K562 (cell line): ENCODE measurements around the gene AK4.

Experiments
- ATF1 ChIP-seq, 2 experiments: fragments of 450-650 bp in 1 of 2; IDR thresholded peaks; 2 replicates each; pipeline ENCODE4 v1.6.1; 2016; ENCODE audit warnings: missing compliant biosample characterization in 1 of 2, missing genetic modification characterization in 1 of 2
- POLR2A ChIP-seq: fragments of 450-650 bp; conservative IDR thresholded peaks from 2 replicates; pipeline ENCODE4 v1.6.1; 2016
- RBBP5 ChIP-seq: fragments of 200-600 bp; sonication (generic); IDR thresholded peaks from 2 replicates; pipeline ENCODE4 v1.6.1; 2012; ENCODE audit warnings: borderline replicate concordance, mild to moderate bottlenecking, low read length, control low read depth, inconsistent platforms; ENCODE audit not compliant: insufficient read depth, poor library complexity, severe bottlenecking
- SMAD3 ChIP-seq: fragments of 450-650 bp; formaldehyde crosslinking; conservative IDR thresholded peaks from 2 replicates; pipeline ENCODE4 v1.4.0; 2020; ENCODE audit warnings: mild to moderate bottlenecking
- SMC3 ChIP-seq: conservative IDR thresholded peaks from 2 replicates; pipeline ENCODE4 v1.6.1; 2011; ENCODE audit warnings: low read depth, low read length, improper control_type of control experiment; ENCODE audit not compliant: insufficient read depth
- SOX6 ChIP-seq: fragments of 450-650 bp; IDR thresholded peaks from 2 replicates; pipeline ENCODE4 v1.6.1; 2014; ENCODE audit warnings: mild to moderate bottlenecking
- ZBTB11 ChIP-seq, 3 experiments: fragments of 200-800 bp in 1 of 3; fragments of 250-450 bp in 1 of 3; fragments of 450-650 bp in 1 of 3; sonication (Bioruptor Pico) in 1 of 3; sonication (Bioruptor generic) in 1 of 3; formaldehyde crosslinking in 1 of 3; IDR thresholded peaks; 2 replicates each; pipeline versions ENCODE4 v1.6.1 to v1.8.0; 2016 to 2022; ENCODE audit warnings: mild to moderate bottlenecking in 2 of 3, missing genetic modification characterization in 2 of 3, missing compliant biosample characterization in 1 of 3, moderate library complexity in 1 of 3
- ZNF274 ChIP-seq: IDR thresholded peaks from 2 replicates; pipeline ENCODE4 v1.6.1; 2011; ENCODE audit warnings: low read depth, mild to moderate bottlenecking, low read length, moderate library complexity, borderline replicate concordance
- ZNF316 ChIP-seq: fragments of 450-650 bp; IDR thresholded peaks from 2 replicates; pipeline ENCODE4 v1.6.1; 2016
- TF ChIP-seq, protein P1 (sequence below), 3 experiments: IDR thresholded peaks in 2 of 3; conservative IDR thresholded peaks in 1 of 3; 2 replicates each; pipeline ENCODE4 v1.5.1; 2011 to 2012; ENCODE audit warnings: low read length in 3 of 3, mild to moderate bottlenecking in 3 of 3, control low read depth in 2 of 3, improper control_type of control experiment in 1 of 3, inconsistent platforms in 1 of 3, low read depth in 1 of 3, mixed read lengths in 1 of 3, moderate library complexity in 1 of 3; ENCODE audit not compliant: insufficient read depth in 2 of 3

DNA sequence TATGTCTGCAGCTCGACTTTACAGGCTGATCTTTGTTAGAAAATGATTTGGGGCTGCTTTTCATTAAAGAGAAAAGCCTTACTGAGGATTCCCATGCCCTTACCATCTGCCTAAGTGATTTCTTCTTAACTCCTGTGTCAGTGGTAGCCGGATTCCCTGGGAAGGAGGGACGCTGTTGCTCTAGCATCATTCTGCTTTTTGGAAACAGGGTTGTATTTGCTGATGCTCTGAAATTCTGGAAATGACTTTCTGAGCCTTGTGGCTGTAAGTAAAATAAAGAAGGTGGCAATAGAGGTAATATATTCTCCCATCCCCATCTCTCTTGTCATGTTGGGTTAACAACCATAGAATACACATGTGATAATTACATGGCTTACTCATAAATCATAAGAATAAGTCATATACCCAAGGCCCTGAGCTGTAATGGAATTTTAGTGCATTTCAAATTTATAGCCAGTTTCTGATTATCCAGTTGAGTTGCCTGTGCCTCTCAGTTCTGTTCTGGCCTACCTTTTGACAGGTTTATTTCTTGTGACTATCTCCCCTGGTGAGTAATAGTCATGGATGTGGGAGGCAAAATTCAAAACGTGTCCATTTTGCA is 74.4 kb downstream of the AK4 start:
- TF ChIP-seq, protein P1, sequence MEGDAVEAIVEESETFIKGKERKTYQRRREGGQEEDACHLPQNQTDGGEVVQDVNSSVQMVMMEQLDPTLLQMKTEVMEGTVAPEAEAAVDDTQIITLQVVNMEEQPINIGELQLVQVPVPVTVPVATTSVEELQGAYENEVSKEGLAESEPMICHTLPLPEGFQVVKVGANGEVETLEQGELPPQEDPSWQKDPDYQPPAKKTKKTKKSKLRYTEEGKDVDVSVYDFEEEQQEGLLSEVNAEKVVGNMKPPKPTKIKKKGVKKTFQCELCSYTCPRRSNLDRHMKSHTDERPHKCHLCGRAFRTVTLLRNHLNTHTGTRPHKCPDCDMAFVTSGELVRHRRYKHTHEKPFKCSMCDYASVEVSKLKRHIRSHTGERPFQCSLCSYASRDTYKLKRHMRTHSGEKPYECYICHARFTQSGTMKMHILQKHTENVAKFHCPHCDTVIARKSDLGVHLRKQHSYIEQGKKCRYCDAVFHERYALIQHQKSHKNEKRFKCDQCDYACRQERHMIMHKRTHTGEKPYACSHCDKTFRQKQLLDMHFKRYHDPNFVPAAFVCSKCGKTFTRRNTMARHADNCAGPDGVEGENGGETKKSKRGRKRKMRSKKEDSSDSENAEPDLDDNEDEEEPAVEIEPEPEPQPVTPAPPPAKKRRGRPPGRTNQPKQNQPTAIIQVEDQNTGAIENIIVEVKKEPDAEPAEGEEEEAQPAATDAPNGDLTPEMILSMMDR (IDR thresholded peaks at IDR 0.05 in 2 of 3, conservative IDR thresholded peaks at IDR 0.05 in 1 of 3; ENCODE audit: insufficient read depth in 2 of 3, low read depth in 1 of 3, low read length in 3 of 3): no peak
- no peak for TF ChIP-seq SMAD3
- TF ChIP-seq ZNF274: no peak
- no peak for TF ChIP-seq RBBP5
- no peak for TF ChIP-seq POLR2A
- no peak for TF ChIP-seq SMC3
- no peak for TF ChIP-seq SOX6
- TF ChIP-seq ZNF316: no peak
- no peak for TF ChIP-seq ZBTB11 (CRISPR knock-in tag; IDR thresholded peaks at IDR 0.05)
- no peak for TF ChIP-seq ATF1 (CRISPR knock-in tag; IDR thresholded peaks at IDR 0.05)
- no peak for TF ChIP-seq ATF1 (tag; IDR thresholded peaks at IDR 0.05)
